G401 (cell line): ENCODE data around the gene CHD9. TPM values are rescaled to one million over a fixed set of nuclear protein-coding genes. Genes with fewer than 3 reads are reported as not detected.
"Not testable (repeated sequence)": the region's sequence is repeated elsewhere in the genome, so short reads cannot be mapped to it uniquely, and the experiment has no call there.

Experiments
- DNase-seq: peaks from one replicate; pipeline ENCODE4 v3.0.0-alpha.2; 2015; ENCODE audit warnings: low spot score
- in situ Hi-C: cut with HindIII; loops from 2 replicates; pipeline ENCODE4 v1.10.0; 2016; ENCODE audit warnings: low sequenced_read_pairs, mixed read lengths
- total RNA-seq: library from RNA; depleted of rRNA; stranded (reverse); fragments of >200 nt; shearing (Covaris generic); gene quantifications from 2 replicates; pipeline ENCODE4 v1.2.3, GENCODE V29; 2014; rRNA removed

The CHD9 gene, protein sequence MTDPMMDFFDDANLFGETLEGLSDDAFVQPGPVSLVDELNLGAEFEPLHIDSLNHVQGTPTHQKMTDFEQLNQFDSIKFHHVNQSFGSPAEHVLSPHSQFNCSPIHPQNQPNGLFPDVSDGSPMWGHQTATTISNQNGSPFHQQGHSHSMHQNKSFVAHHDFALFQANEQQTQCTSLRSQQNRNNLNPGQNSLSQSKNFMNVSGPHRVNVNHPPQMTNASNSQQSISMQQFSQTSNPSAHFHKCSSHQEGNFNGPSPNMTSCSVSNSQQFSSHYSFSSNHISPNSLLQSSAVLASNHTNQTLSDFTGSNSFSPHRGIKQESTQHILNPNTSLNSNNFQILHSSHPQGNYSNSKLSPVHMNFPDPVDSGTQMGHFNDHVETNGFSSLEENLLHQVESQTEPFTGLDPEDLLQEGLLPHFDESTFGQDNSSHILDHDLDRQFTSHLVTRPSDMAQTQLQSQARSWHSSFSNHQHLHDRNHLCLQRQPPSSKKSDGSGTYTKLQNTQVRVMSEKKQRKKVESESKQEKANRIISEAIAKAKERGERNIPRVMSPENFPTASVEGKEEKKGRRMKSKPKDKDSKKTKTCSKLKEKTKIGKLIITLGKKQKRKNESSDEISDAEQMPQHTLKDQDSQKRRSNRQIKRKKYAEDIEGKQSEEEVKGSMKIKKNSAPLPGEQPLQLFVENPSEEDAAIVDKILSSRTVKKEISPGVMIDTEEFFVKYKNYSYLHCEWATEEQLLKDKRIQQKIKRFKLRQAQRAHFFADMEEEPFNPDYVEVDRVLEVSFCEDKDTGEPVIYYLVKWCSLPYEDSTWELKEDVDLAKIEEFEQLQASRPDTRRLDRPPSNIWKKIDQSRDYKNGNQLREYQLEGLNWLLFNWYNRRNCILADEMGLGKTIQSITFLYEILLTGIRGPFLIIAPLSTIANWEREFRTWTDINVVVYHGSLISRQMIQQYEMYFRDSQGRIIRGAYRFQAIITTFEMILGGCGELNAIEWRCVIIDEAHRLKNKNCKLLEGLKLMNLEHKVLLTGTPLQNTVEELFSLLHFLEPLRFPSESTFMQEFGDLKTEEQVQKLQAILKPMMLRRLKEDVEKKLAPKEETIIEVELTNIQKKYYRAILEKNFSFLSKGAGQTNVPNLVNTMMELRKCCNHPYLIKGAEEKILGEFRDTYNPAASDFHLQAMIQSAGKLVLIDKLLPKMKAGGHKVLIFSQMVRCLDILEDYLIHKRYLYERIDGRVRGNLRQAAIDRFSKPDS (N-terminal part only)
- total RNA-seq = 18.3 and 31.1 TPM in 2 replicates

DNA sequence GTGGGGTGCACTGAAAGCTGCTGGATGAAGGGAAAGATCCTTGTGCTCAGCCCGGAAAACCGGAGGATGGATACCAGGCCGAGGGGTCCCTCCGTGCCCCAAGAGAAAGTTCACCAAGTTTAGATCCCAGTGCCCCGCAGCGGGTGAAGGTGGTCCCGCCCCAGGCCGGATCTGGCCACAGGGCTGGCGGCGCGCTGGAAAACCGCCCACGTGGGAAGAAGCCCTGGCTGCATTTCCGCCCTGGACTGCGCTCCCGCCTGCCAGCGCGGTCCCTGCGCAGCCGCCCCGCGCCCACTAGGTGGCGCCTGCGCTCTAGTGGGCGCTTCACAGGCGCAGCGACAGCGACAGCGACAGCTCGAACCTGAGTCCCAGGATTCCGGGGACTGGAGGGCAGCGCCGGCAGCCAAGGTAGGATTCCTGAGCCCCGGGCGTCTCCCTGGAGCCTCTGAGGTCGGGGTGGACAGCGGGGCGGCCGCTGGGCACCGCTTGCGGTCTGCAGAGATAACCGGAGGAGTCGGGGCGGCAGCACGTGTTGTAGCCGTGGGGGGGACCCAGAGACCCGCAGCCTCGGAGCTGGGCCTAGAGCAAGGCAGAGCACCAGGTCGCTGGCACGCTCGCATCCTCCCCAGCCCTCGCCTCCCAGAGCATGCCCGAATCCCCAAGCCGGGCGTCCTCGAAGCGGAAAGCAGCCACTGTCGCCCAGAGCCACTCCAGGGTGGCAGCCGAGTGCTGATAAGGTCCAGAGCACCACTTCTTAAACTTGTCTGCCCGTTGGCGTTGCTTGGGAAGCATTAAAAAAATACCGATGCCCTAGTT lies at the start of gene CHD9:
CHD9 (plus strand) TSS at position 322 of the 816 bp plus-strand sequence. CDS start 101,099 bp downstream, outside the sequence.
- in situ Hi-C loops = no loop called here
- peak; percentile 87 for DNase-seq

DNA sequence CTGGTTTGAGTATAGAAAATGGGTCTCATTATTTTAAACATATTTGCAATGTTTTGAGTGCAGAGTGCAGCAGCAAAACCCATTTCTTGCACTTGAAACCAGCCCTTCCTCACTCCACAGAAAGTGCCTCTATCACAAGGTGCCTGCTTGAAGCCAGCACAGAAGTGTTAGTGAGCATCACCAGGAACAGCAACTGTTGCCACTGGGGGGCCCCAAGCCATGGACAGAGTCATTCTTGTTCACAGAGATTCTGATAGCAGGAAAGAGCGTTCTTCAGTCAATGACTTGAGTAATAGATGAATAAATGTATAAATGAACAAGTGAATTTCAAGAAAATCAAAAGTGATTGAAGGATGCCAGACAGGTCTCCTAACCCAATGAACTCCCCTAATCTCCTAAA lies 47.7 kb upstream of the CHD9 start:
- in situ Hi-C loops = no loop called here
- no peak for DNase-seq

DNA sequence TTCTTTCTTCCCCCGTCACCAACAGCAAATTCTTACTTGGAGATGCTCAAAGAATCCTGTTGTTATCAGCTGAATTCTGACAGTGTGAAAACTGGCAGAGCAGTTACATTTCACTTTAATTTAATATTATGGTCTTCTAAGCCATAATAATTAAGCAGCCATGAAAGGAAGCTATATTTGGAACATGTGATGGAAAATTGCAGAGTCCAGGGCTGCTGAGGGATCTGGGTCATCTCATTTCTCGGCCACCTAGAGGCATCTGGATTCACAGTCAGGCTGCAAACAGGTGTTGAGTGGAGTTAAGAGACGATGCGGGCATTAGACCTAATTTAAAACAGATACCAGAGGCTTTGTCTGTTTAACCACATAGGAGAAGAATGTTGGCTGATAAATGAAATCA lies 40.5 kb upstream of the CHD9 start:
- in situ Hi-C loops = no loop called here
- DNase-seq = no peak

GRCh38 chr16:53018834-53019416 lies 35.9 kb upstream of the CHD9 start:
- in situ Hi-C loops = no loop called here
- DNase-seq = no peak

DNA sequence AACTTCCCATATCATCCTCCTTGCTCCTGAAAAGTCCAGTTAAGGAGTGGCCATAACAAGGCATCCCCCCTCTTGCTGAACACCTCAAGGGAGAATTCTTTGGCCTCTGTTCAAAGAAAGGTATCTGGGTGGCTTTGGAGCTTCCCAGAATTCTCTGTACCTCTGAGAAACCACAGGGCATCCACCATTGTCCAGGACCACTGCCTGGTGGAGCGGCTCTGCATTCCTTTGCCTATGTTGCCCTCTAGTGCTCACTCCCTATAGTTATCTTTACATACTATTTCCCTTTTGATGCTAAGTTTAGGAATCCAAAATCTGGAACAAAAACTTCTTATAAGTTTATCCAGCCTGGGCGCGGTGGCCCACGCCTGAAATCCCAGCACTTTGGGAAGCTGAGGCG lies 32.4 kb upstream of the CHD9 start:
- in situ Hi-C loops = no loop called here
- peak; percentile 65 for DNase-seq

DNA sequence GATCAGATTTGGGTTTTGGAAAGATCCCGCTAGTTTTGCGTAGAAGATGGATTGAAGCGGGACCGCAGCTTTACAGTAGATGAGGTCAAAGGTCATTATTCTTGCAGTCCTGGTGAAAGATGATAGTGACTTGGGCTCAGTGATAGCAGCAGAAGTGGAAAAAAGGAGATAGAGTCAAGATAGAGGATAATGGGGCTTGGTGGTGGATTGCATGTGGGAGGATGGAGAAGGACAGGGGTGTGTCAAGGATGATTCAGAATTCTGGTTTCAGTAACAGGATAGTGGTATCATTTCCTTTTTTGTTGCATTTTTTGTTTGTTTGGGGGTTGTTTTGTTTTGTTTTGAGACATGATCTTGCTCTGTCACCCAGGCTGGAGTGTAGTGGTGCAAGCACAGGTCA lies 30.7 kb upstream of the CHD9 start:
- DNase-seq = no peak
- in situ Hi-C loops = no loop called here

DNA sequence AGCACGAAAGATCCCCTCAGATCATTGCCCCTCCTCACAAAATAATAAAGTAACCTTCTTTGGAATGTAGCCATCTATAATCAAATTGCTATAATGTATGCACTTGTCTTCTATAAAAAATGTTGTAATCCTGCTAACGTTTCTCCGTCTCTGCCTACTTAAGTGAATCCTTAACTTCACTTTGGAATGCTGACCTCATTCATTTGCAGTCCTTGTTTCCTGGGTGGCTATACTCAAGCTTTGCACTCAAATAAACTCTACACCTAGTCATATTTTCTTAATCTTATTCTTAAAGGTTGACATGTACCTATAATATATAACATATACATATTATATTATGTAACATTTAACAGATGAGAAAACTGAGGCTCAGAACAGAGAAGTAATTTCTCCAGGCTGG lies 24.8 kb upstream of the CHD9 start:
- DNase-seq = no peak
- in situ Hi-C loops = no loop called here

DNA sequence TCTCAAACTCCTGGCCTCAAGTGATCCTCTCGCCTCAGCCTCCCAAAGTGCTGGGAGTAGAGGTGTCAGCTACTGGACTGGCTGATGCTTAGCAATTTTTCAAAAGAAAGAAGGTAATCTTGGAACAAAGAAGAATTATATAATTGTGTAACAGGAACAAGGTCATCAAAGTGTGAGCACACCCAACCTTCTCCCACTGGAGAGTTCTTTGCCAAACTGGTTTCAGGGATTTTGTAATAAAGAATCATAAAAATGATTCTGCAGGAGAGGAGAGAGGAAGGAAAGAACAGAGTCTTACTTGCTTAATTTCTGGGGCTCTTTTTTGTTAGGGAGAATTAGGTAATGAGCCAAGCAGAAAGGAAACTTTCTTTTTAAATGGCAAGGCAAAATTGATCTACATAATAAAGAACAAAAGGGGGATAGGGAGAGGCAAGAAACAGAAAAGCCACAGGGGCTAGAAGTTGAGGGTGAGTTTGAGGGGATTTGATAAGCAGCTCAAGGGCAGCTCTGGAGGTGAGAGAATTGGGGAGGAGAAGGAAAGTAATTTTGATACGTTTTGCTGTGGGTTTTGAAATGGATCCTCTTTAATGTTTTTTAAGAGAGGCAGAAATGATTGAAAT lies 23.4 kb upstream of the CHD9 start:
- no peak for DNase-seq
- in situ Hi-C loops = no loop called here

- in situ Hi-C loops = no loop called here
- DNase-seq = no peak
These were observed 20.5 kb upstream of the CHD9 start for GRCh38 chr16:53034306-53034705.

DNA sequence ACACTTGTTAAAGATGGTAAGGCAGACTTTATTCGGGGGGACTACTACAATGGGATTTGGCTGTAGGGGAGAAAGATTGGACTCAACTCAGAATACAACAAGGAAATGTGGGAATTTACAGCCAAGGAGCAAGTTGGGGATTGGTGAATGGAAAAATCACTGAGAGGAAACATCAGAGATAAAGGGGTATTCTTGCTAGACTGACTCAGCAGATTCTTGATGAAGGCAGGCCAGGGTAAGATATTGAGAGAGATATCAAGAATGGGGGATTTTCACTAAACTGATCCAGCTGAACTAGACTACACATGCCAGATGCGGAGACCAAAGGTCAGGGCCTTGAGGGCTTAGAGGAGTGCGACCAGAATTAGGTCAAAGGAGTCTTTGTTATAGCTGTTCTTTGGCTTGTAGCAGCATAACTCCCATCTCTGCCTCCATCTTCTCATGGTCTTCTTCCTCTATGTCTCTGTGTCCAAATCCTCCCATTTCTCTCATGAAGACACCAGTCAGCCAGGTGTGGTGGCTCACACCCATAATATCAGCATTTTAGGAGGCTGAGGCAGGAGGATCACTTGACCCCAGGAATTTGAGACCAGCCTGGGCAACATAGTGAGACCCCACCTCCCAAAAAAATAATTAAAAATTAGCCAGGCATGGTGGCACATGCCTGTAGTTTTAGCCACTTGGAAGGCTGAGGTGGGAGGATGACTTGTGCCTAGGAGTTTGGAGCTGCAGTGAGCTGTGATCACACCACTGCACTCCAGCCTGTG lies 19.4 kb upstream of the CHD9 start:
- in situ Hi-C loops = no loop called here
- DNase-seq = no peak

- no peak for DNase-seq
- in situ Hi-C loops = no loop called here
These were observed 18.7 kb upstream of the CHD9 start for GRCh38 chr16:53036066-53036465.

- DNase-seq, in situ Hi-C loops: not testable (repeated sequence)
These were observed 18.1 kb upstream of the CHD9 start for GRCh38 chr16:53036711-53037110.

DNA sequence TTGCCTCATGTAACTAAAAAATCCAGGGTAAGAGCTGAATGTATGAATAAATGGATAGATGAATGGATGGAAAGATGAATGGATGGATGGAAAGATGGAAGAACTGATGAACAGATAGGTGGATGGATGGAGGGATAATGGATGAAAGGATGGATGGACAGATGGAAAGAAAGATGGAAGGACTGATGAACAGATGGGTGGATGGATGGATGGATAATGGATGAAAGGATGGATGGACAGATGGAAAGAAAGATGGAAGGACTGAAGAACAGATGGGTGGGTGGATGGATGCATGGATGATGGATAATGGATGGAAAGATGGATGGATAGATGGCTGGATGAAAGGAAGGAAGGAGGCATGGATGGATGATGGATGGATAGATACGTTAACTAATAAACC lies 14.0 kb upstream of the CHD9 start:
- DNase-seq = no peak
- in situ Hi-C loops = no loop called here

DNA sequence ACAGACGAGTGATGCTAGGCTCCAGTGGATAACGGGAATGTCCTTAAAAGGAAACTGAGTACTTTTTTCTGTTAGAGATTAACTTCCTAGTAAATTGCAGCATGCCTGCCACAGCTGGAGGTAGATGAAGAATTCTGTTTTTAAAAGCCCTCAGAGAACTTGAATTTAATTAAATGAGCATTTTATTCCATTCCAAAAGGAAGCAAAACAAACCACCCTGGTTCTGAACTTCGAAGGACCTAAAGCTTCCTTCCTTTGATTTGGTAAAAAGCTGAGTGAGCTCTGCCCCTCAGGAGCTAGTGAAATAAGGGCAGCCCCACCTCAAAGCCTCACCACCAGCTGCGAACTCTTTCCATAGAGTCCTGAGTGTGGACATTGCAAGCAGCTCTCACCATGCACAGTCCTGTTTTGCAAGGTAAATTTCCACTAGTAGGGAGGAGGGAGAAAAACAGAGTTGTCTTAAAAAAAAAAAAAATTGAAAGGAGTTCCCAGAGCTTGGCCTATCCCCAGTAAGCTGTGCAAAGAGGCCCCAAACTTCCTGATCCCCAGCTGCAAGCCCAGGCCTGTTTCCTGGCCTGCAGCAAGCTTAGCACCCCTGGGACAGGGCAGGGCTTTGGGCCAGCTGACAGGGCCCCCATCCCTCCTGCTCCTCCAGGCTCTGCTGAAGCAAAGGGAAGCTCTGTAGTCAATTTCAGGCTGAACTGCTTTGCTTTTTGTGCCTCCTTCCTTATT lies 13.3 kb upstream of the CHD9 start:
- DNase-seq = peak; percentile 75

DNA sequence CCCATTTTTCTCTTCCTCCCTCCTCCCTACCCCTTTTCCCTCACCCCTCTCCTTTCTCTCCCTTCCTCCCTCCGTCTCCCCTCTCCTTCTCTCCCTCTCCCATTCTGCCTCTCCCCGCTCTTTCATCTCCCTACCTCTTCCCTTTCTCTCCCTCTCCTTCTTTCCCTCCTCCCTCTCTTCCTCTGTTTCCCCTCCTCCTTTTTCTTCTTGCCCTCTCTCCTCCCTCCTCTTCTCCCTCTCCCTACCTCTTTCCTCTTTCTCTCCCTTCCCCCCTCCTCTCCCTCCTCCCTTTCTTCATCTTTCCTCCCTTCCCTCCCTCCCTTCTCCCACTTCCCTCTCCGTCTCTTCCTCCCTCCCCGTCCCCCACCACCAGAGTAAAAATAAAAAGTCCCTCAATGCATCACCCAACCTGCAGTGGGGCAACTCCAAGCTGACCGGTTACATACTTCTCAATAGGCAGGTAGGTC lies 12.5 kb upstream of the CHD9 start:
- DNase-seq = no peak
- in situ Hi-C loops = no loop called here

More for the DNA sequence above, 13.3 kb upstream of the CHD9 start:
- in situ Hi-C loops = no loop called here

- no peak for DNase-seq
- in situ Hi-C loops = no loop called here
These were observed 11.4 kb upstream of the CHD9 start for GRCh38 chr16:53043428-53043831.
